Effector memory CD8-positive, alpha-beta T cell (primary cell): ENCODE results near the gene ARL6.

ENCODE experiments used
- ATAC-seq: fragments of 150-1000 bp; cut with Tn5 transposase; replicated peaks from 2 replicates; pipeline ENCODE4 v1.10.0; 2021; ENCODE audit warnings: mild to moderate bottlenecking, moderate library complexity
- DNase-seq, 3 experiments: peaks; one replicate each; pipeline ENCODE4 v3.0.0; 2021
- H3K27ac Mint-ChIP-seq, 2 donors: one replicate each; pipeline ENCODE4 v1.8.0; 2022; ENCODE audit warnings: mild to moderate bottlenecking in 2 of 2, mixed read lengths in 2 of 2, moderate library complexity in 2 of 2
- H3K27me3 Mint-ChIP-seq, 2 donors: one replicate each; pipeline ENCODE4 v1.8.0; 2022; ENCODE audit warnings: mixed read lengths in 2 of 2
- H3K36me3 Mint-ChIP-seq: one replicate; pipeline ENCODE4 v1.8.0; 2022; ENCODE audit warnings: mild to moderate bottlenecking, moderate library complexity, mixed read lengths; ENCODE audit not compliant: insufficient read depth
- H3K4me1 Mint-ChIP-seq, 2 donors: one replicate each; pipeline ENCODE4 v1.8.0; 2022; ENCODE audit warnings: low read depth in 2 of 2, mixed read lengths in 2 of 2
- H3K4me3 Mint-ChIP-seq, 2 donors: one replicate each; pipeline ENCODE4 v1.8.0; 2022; ENCODE audit warnings: mild to moderate bottlenecking in 2 of 2, mixed read lengths in 2 of 2, moderate library complexity in 2 of 2
- H3K9me3 Mint-ChIP-seq, 2 donors: one replicate each; pipeline ENCODE4 v1.8.0; 2022; ENCODE audit warnings: mixed read lengths in 2 of 2

Gene ARL6

DNA sequence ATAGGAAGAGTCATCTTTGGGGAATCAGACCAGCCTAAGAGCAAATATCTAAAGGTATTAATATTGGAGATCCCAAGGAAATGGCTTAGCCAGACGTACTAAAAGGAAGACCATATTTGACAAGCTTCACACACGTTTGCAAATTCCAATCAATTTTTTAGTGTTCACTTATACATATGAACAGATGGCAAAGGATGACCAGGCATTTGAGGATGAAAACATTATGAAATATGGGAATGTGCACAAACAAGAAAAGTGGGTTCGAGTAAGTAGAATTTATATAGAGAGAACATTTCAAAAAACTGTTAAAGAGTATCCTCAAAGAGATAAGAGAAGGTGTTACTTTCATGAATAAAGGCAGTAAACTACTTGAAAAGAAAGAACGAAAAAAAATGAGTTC, 31.4 kb downstream of the ARL6 start:
- DNase-seq (no peak), ATAC-seq (no peak)
- Mint-ChIP-seq H3K27ac (no peak overlapping the region), H3K4me3 (no peak overlapping the region), H3K9me3 (no peaks in the 10 kb centered on the region), H3K36me3 (no peaks in the 10 kb centered on the region), H3K27me3 (no peaks in the 10 kb centered on the region), H3K4me1 (no peaks in the 10 kb centered on the region)

DNA sequence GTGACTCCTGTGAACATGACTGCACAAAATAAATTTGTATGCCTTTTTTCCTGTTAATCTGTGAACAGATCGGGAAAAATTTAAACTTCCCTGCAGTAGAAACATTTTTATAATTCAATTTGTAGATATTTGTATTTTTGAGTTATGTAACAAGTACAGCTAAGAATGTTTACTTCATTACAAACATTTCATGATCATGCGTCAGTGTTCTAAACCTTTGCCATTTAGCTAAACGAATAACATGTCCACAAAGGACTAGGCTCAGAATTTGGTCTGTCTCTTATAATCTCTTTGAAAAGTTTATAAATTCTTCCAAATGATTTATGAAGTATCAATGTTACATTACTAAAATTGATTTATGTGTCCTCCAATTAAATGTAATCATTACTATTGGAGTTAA, 39.9 kb downstream of the ARL6 start:
- ATAC-seq = no peak
- no peaks in the 10 kb centered on the region for H3K36me3 Mint-ChIP-seq
- no peaks in the 10 kb centered on the region for H3K4me1 Mint-ChIP-seq
- no peak for DNase-seq
- no peaks in the 10 kb centered on the region for H3K9me3 Mint-ChIP-seq
- no peak overlapping the region for H3K4me3 Mint-ChIP-seq
- no peak overlapping the region for H3K27ac Mint-ChIP-seq
- H3K27me3 Mint-ChIP-seq = peaks cover 0 to 6% of the 10 kb centered on the region in 2 donors

DNA sequence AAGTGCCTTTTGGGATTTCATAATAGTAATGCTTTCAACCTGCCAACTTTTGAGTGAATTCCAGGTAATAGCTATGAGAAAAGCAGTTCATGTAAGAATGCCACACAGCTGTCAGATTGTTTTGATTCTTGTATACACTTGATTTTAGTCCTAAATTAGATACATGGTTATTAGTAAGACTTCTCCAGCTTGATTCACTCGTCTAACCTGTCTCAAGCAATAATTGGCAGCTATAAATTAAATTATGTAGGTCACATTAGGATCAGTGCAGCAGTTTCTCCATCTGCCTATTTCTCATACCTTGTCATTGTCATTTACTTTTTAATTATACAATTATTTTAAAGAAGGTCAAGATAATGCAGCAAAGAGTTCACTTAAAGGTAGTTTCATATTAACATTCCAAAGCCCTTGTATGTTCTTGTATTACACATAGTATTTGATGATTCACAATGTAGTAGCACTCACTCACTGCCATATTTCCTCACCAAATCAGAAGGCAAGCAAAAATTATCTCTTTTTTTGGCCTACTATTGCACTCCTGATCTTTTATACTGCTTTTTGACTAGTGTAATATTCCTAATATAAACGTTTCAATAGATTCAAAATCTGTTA, 46.3 kb downstream of the ARL6 start:
- Mint-ChIP-seq H3K27ac (no peak overlapping the region), H3K9me3 (no peaks in the 10 kb centered on the region), H3K27me3 (peaks cover 0 to 6% of the 10 kb centered on the region in 2 donors), H3K4me3 (no peak overlapping the region), H3K4me1 (no peaks in the 10 kb centered on the region), H3K36me3 (no peaks in the 10 kb centered on the region)
- DNase-seq (no peak), ATAC-seq (no peak)

DNA sequence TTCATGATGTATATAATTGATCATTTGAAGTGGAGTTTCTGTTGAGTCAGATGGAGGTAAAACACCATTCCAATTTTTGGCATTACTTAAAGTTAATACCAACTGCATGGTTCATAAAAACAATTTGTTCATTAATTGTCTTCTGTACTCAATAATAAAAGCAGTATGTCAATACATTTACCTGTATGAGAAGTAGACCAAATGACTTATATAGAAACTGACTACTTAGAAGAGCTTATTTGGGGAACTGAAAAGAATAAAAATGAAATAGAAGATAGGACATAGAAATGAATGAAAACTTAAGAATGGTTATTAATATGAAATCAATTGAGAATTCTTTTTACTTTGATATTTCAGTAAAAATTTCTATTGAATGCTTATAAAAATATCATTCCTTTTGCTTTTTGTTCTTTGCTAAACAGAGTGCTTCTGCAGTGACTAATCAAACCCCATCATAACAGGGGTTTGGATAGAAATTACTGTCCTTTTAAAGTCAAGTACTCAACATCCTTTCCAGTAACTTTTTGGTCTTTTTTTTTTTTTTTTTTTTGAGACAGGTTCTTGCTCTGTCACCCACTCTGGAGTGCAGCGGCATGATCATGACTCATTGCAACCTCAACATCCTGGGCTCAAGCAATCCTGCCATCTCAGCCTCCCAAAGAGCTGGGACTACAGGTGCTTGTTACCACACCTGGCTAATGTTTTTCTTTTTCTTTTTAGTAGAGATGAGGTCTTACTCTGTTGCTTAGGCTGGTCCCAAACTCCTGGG, 50.8 kb downstream of the ARL6 start:
- H3K4me1 Mint-ChIP-seq = peaks cover 0 to 4% of the 10 kb centered on the region in 2 donors
- H3K27me3 Mint-ChIP-seq = peaks cover 7 to 20% of the 10 kb centered on the region in 2 donors
- DNase-seq (no peak), ATAC-seq (peak; percentile 75)
- H3K36me3 Mint-ChIP-seq = no peaks in the 10 kb centered on the region
- no peak overlapping the region for H3K4me3 Mint-ChIP-seq
- H3K9me3 Mint-ChIP-seq = no peaks in the 10 kb centered on the region
- H3K27ac Mint-ChIP-seq = no peak overlapping the region

DNA sequence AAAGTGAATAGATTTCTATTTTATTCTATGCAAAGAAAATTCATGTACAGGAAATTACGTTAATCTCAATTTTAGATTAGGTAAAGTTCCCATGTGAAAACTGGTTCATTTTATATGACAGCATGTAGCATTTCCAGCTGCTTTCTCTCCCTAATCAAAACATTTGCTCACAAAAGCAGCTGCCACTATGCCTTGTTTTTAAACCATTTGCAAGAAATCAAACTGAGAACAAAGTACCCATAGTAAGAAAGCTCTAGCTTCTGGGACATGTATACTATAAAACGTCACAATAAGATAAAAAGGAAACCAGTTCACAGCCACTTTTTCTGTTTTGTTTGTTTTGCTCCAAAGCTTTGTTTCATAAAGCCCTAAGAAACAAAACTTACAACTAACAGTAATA, 52.3 kb downstream of the ARL6 start:
- Mint-ChIP-seq H3K4me3 (no peak overlapping the region), H3K4me1 (peaks cover 6 to 13% of the 10 kb centered on the region in 2 donors), H3K36me3 (peaks cover 4% of the 10 kb centered on the region), H3K9me3 (no peaks in the 10 kb centered on the region), H3K27ac (no peak overlapping the region), H3K27me3 (peaks cover 7 to 20% of the 10 kb centered on the region in 2 donors)
- ATAC-seq (no peak), DNase-seq (no peak)

DNA sequence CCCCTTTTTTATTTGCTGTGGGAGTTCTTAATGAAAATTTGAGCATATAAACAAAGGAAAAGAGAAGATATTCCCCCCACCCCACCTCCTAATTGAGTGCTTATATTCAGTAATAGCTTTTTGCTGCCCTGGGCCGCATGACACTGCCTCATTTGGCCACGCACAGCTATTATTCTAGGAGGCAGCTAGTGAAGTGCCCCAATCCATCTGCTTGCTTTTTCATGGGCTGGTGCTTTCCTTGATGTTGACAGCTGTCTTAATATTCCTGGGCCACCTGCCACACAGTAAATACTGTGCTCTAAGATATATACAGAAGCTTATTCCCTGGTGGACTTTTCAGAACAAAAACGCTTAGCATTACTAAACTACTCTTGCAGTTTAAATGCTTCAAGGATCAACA, 53.4 kb downstream of the ARL6 start:
- H3K9me3 Mint-ChIP-seq = no peaks in the 10 kb centered on the region
- no peak overlapping the region for H3K27ac Mint-ChIP-seq
- peaks cover 13 to 20% of the 10 kb centered on the region in 2 donors for H3K4me1 Mint-ChIP-seq
- peaks cover 6% of the 10 kb centered on the region for H3K36me3 Mint-ChIP-seq
- DNase-seq = no peak
- peaks cover 7 to 28% of the 10 kb centered on the region in 2 donors for H3K27me3 Mint-ChIP-seq
- ATAC-seq = no peak
- H3K4me3 Mint-ChIP-seq = no peak overlapping the region

DNA sequence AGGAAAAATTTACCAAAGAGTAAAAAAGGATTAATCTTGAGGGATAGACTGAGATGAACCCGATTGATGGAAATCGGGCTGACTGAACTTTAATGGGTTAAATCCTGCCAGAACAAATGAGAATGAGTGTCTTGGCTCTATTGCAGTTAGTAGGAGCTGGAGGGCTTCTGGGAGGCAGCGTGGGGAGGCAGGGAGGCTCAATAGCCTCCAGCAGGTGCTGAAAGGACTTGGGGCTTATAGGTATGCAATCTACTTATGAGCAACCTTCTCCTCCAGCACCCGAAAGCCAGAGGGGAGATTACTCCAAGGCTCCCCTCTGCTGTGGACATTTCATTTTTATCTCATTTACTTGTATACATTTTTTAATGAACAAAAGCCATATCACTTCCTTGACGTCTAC, 56.2 kb downstream of the ARL6 start:
- DNase-seq (no peak), ATAC-seq (no peak)
- peaks cover 7 to 32% of the 10 kb centered on the region in 2 donors for H3K27me3 Mint-ChIP-seq
- H3K4me1 Mint-ChIP-seq = peaks cover 22 to 23% of the 10 kb centered on the region in 2 donors
- peak overlapping the region; percentile 90 to 94 for H3K4me3 Mint-ChIP-seq
- no peaks in the 10 kb centered on the region for H3K9me3 Mint-ChIP-seq
- H3K36me3 Mint-ChIP-seq = peaks cover 6% of the 10 kb centered on the region
- peak overlapping the region in 1 of 2 donors; percentile 81 for H3K27ac Mint-ChIP-seq

DNA sequence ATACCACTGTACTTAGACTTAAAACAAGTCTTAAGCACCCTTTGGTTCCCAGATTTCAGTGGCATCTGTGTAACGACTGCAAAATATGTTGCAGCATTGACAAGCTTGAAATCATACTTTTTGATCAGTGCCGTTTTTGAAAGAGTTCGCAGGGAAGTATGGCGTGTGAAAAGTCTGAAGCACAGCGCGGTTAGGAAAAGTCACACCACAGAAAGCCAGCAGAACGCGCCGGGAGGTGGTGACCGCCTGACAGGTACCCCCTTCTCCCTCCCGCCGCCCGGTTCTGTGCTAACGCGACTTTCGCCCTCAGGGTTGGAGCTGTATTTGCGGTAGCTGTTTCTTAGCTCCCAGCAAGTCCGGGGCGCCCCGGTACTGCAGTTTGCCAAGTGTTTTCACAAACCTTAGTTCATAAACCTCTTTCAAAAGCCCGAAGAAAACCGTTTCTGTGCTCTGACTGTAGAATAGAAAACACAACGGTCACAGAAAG, 56.8 kb downstream of the ARL6 start:
- peak overlapping the region; percentile 68 to 81 for H3K27ac Mint-ChIP-seq
- peaks cover 22 to 23% of the 10 kb centered on the region in 2 donors for H3K4me1 Mint-ChIP-seq
- H3K27me3 Mint-ChIP-seq = peaks cover 7 to 32% of the 10 kb centered on the region in 2 donors
- H3K36me3 Mint-ChIP-seq = peaks cover 6% of the 10 kb centered on the region
- DNase-seq (no peak), ATAC-seq (peak; percentile 53)
- no peaks in the 10 kb centered on the region for H3K9me3 Mint-ChIP-seq
- peak overlapping the region; percentile 90 to 94 for H3K4me3 Mint-ChIP-seq

DNA sequence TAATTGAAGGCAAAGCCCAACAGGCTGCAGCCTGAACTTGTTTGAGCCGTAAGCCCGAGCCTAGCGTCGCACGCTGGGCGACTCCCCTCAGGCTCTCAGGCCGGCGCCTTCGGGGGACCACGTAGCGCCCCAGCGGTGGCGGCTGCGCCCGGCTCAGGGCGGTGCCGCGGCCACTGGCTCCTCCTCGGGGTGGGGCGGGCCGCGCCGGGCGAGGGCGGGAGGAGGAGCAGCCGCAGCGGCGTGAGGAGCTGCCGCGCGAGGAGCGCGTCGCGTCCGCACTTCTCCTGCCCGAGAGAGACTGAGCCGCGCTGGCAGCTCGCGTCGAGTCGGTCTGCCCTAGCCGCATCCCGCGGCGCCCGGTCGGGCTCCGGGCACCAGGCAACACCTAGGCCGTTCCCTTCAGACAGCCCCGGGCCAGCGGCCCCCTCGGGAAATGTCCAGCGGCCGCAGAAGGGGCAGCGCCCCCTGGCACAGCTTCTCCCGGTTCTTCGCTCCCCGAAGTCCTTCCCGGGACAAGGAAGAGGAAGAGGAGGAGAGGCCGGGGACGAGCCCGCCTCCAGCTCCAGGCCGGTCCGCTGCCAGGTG, 57.3 kb downstream of the ARL6 start, which contains the start of gene CRYBG3:
Gene CRYBG3, plus strand, starts transcription at position 238 of the 585 bp plus-strand sequence. Its CDS starts 196 bp downstream, at position 434.
- peak within 1 kb of the TSS; percentile 90 to 94 for H3K4me3 Mint-ChIP-seq
- peak within 1 kb of the TSS; percentile 70 to 81 for H3K27ac Mint-ChIP-seq
- H3K27me3 Mint-ChIP-seq = peaks cover 7 to 32% of the 10 kb centered on the region in 2 donors
- peaks cover 6% of the 10 kb centered on the region for H3K36me3 Mint-ChIP-seq
- DNase-seq (peak; percentile 79 to 86 (median 81)), ATAC-seq (peak; percentile 94)
- no peaks in the 10 kb centered on the region for H3K9me3 Mint-ChIP-seq
- H3K4me1 Mint-ChIP-seq = peaks cover 22 to 23% of the 10 kb centered on the region in 2 donors

DNA sequence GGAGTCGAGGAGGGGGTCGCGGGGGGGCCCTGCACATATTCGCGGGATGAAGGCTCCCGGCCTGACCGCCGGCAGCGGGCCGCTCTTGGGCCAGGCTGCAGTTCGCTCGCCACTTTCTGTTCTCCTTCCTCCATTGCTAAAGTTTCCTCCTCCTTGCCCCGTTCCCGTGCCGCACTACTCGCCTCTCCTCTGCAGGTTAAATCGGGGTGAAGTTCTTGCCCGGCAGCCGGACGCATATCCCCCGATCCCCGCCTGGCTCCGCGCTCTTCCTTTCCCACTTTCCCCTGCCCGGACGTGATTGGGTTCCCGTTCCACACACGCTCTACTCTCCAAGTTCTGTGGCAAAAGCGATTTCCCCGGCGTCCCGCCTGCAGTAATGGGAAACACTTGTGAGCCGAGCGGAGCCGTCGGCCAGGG, 57.8 kb downstream of the ARL6 start:
- ATAC-seq (peak; percentile 7), DNase-seq (peak; percentile 2 to 11 (median 4))
- Mint-ChIP-seq H3K9me3 (no peaks in the 10 kb centered on the region), H3K36me3 (peaks cover 6% of the 10 kb centered on the region), H3K27ac (peak overlapping the region; percentile 70 to 81), H3K27me3 (peaks cover 7 to 32% of the 10 kb centered on the region in 2 donors), H3K4me3 (peak overlapping the region; percentile 90 to 94), H3K4me1 (peaks cover 22 to 23% of the 10 kb centered on the region in 2 donors)

DNA sequence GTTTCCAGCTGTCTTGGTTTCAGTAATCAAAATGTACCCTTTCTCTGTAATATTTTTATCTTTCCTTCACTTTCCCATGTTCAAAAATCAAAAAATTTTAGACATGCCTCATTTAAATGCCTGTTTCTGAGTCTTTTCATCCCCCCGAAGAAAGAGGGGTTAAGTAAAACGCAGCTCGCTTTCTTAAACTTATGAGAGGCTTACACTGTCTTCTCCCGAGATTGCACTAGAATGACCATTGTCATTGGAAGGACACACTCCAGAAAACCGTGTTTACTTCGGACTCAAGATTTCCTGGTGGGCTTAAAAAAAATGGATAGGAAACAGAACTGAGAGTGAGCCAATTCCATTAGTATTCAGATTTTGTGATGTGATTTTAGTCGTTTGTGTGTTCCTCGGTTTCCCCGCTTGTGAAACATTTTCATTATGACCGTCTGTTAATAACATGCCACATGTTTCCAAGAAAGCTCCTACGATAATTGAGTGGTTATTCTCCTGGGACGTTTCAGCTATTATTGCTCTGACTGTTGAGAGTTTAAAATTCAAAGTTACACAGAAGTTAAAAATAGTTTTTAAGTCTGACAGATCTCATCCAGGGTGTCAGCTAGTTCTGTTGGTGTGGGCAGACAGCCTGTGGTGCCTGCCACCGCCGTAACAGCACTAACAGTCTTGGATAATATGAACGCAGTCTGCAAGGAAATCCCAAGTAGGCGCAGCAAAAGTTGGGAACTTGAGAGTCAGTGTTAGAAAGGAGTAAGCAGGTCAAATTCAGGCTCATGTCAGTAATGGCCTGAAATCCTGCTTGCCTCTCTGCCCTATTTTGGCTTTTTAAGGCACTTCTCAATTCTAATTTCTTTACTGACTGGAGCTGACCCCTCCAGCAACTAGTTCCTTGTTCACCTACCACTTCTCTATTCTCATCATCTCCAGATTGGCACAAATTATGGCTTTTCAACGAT, 58.8 kb downstream of the ARL6 start:
- ATAC-seq (no peak), DNase-seq (no peak)
- peaks cover 21 to 22% of the 10 kb centered on the region in 2 donors for H3K4me1 Mint-ChIP-seq
- H3K27me3 Mint-ChIP-seq = peaks cover 2 to 22% of the 10 kb centered on the region in 2 donors
- no peaks in the 10 kb centered on the region for H3K9me3 Mint-ChIP-seq
- H3K4me3 Mint-ChIP-seq = peak overlapping the region; percentile 90 to 94
- H3K36me3 Mint-ChIP-seq = peaks cover 6% of the 10 kb centered on the region
- peak overlapping the region; percentile 70 to 81 for H3K27ac Mint-ChIP-seq

DNA sequence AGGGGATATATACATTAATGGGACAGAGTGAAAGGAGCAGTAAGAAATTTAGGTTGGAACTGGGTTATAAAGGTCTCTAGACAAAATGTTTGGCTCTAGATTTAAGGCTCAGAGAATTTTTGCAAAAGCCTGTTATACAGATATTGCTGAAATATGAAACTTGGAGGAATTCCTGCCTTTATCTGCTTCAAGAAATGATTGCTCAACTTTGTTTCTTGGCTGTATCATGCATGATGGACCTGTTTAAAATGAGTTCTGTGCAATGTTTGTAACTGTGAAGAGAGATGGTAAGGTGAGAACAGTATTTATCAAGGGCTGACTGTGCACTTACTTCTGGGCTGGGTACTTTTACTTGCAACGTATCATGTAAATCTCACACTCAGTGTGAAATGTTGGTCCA, 60.5 kb downstream of the ARL6 start:
- H3K4me1 Mint-ChIP-seq = peaks cover 18 to 22% of the 10 kb centered on the region in 2 donors
- ATAC-seq = no peak
- H3K36me3 Mint-ChIP-seq = peaks cover 6% of the 10 kb centered on the region
- no peaks in the 10 kb centered on the region for H3K9me3 Mint-ChIP-seq
- DNase-seq = no peak
- H3K27ac Mint-ChIP-seq = no peak overlapping the region
- H3K4me3 Mint-ChIP-seq = no peak overlapping the region
- peaks cover 0 to 13% of the 10 kb centered on the region in 2 donors for H3K27me3 Mint-ChIP-seq
